ENCODE results near the gene ZNRF1.

DNA sequence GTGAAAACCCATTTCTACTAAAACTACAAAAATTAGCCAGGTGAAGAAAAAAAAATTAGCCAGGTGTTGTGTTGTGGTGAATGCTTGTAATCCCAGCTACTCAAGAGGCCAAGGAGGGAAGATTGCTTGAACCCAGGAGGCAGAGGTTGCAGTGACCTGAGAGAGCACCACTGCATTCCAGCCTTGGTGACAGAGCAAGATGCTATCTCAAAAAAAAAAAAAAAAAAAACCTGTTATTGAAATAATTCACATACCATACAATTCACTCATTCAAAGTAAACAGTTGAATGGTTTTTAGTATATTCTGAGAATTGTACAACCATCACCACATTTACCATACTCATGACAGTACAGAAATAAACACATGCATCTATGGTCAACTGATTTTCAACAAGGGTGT, 31.0 kb downstream of the ZNRF1 start:
- no peak for TF ChIP-seq RAD51 (IDR thresholded peaks at IDR 0.05; ENCODE audit: borderline replicate concordance)
- TF ChIP-seq ADNP (CRISPR knock-in tag; IDR thresholded peaks at IDR 0.05): no peak
- TF ChIP-seq MATR3 (CRISPR knock-in tag; IDR thresholded peaks at IDR 0.05): no peak
- TF ChIP-seq ZNF792 (CRISPR knock-in tag; IDR thresholded peaks at IDR 0.05): no peak
- no peak for TF ChIP-seq POLR2A (IDR thresholded peaks at IDR 0.05; ENCODE audit: insufficient read depth in 1 of 2, low read depth in 2 of 2, low read length in 2 of 2)
- TF ChIP-seq RARG (CRISPR knock-in tag; IDR thresholded peaks at IDR 0.05; ENCODE audit: low read depth): no peak

Data from HepG2 (cell line).